Lower lobe of right lung (tissue), 2 donors: ENCODE measurements around the gene MGAT5. TPM values are rescaled to one million over a fixed set of nuclear protein-coding genes. Genes with fewer than 3 reads are reported as not detected.
"Not testable (repeated sequence)": the region's sequence is repeated elsewhere in the genome, so short reads cannot be mapped to it uniquely, and the experiment has no call there.

Source experiments
- ATAC-seq, 2 donors: fragments of 200-7000 bp; cut with Tn5 transposase; one replicate each; pipeline ENCODE4 v1.9.1; 2020 to 2022; ENCODE audit warnings: mild to moderate bottlenecking in 2 of 2, moderate library complexity in 2 of 2
- DNase-seq: peaks from one replicate; pipeline ENCODE4 v3.0.0-alpha.2; 2020
- H3K27ac ChIP-seq: fragments of 200-600 bp; one replicate; pipeline ENCODE4 v1.8.0; 2022
- H3K27me3 ChIP-seq: fragments of 200-600 bp; one replicate; pipeline ENCODE4 v1.8.0; 2022; ENCODE audit warnings: low read depth
- H3K36me3 ChIP-seq: fragments of 200-600 bp; one replicate; pipeline ENCODE4 v1.8.0; 2022; ENCODE audit warnings: mild to moderate bottlenecking
- H3K4me1 ChIP-seq: fragments of 200-600 bp; one replicate; pipeline ENCODE4 v1.8.0; 2022
- H3K4me3 ChIP-seq: fragments of 200-600 bp; one replicate; pipeline ENCODE4 v1.8.0; 2022; ENCODE audit warnings: mild to moderate bottlenecking
- H3K9me3 ChIP-seq: fragments of 200-600 bp; one replicate; pipeline ENCODE4 v1.8.0; 2022
- CTCF ChIP-seq: fragments of 200-600 bp; IDR thresholded peaks from one replicate; pipeline ENCODE4 v1.8.0; 2022; ENCODE audit warnings: antibody characterized with exemption, mild to moderate bottlenecking
- intact Hi-C: fragments of 100-400 bp; cut with DNase I; formaldehyde crosslinking; loops from one replicate; pipeline ENCODE4 v1.11.0; 2022
- total RNA-seq: library from RNA; stranded (reverse); fragmentation: NEBNext Ultra II Directional; extraction: Animal tissue kit (Norgen Biotek cat#: 25700); gene quantifications from one replicate; pipeline ENCODE4 v1.2.1, GENCODE V29; 2021
- donor health status: DM: no; HTN: yes; CAD: no; lungs with severe emphysema.

MGAT5 gene
- total RNA-seq, 1 donor from 2014 or later = 61.7 TPM

GRCh38 chr2:134468164-134468563, 214.3 kb downstream of the MGAT5 start:
- H3K27me3 ChIP-seq = no peaks in the 10 kb centered on the region
- no peak overlapping the region for H3K4me3 ChIP-seq
- DNase-seq (no peak), ATAC-seq (no peak)
- H3K36me3 ChIP-seq = no peaks in the 10 kb centered on the region
- intact Hi-C loops = no loop called here
- no peak for TF ChIP-seq CTCF
- no peak overlapping the region for H3K27ac ChIP-seq
- peaks cover 3% of the 10 kb centered on the region for H3K9me3 ChIP-seq
- H3K4me1 ChIP-seq = no peaks in the 10 kb centered on the region

GRCh38 chr2:134468776-134469175, 214.9 kb downstream of the MGAT5 start:
- DNase-seq = no peak
- no peak for TF ChIP-seq CTCF
- Histone ChIP-seq H3K27ac (no peak overlapping the region), H3K9me3 (peaks cover 8% of the 10 kb centered on the region), H3K36me3 (no peaks in the 10 kb centered on the region), H3K4me1 (no peaks in the 10 kb centered on the region), H3K4me3 (no peak overlapping the region), H3K27me3 (no peaks in the 10 kb centered on the region)
- ATAC-seq = no peak
- intact Hi-C loops = no loop called here

GRCh38 chr2:134469516-134470115, 215.7 kb downstream of the MGAT5 start:
- Histone ChIP-seq H3K4me3 (no peak overlapping the region), H3K9me3 (peaks cover 8% of the 10 kb centered on the region), H3K36me3 (no peaks in the 10 kb centered on the region), H3K27me3 (no peaks in the 10 kb centered on the region), H3K4me1 (no peaks in the 10 kb centered on the region), H3K27ac (no peak overlapping the region)
- DNase-seq = no peak
- TF ChIP-seq CTCF = no peak
- no peak for ATAC-seq
- intact Hi-C loops = no loop called here

- Histone ChIP-seq H3K27ac (no peak overlapping the region), H3K27me3 (no peaks in the 10 kb centered on the region), H3K9me3 (peaks cover 8% of the 10 kb centered on the region), H3K4me1 (no peaks in the 10 kb centered on the region), H3K4me3 (no peak overlapping the region), H3K36me3 (no peaks in the 10 kb centered on the region)
- ATAC-seq = no peak
- intact Hi-C loops = no loop called here
- TF ChIP-seq CTCF = no peak
- no peak for DNase-seq
Observed at GRCh38 chr2:134470561-134471168, 216.8 kb downstream of the MGAT5 start.

- DNase-seq, H3K27ac ChIP-seq, H3K36me3 ChIP-seq, H3K9me3 ChIP-seq, intact Hi-C loops, H3K4me1 ChIP-seq, ATAC-seq, H3K27me3 ChIP-seq, H3K4me3 ChIP-seq: not testable (repeated sequence)
Observed at GRCh38 chr2:134476982-134477381, 223.1 kb downstream of the MGAT5 start.

- no peaks in the 10 kb centered on the region for H3K9me3 ChIP-seq
- H3K27me3 ChIP-seq = no peaks in the 10 kb centered on the region
- H3K27ac ChIP-seq = no peak overlapping the region
- H3K36me3 ChIP-seq = no peaks in the 10 kb centered on the region
- no peak for ATAC-seq
- no peaks in the 10 kb centered on the region for H3K4me1 ChIP-seq
- intact Hi-C loops = no loop called here
- H3K4me3 ChIP-seq = no peak overlapping the region
- no peak for TF ChIP-seq CTCF
- DNase-seq = no peak
Observed at GRCh38 chr2:134479696-134480330, 225.9 kb downstream of the MGAT5 start.
